ENCODE data around the gene SLC34A3. TPM values are rescaled to one million over a fixed set of nuclear protein-coding genes. Genes with fewer than 3 reads are reported as not detected.

The SLC34A3 gene
- not detected in 2 replicates for total RNA-seq
- long read RNA-seq, result 0 reads

DNA sequence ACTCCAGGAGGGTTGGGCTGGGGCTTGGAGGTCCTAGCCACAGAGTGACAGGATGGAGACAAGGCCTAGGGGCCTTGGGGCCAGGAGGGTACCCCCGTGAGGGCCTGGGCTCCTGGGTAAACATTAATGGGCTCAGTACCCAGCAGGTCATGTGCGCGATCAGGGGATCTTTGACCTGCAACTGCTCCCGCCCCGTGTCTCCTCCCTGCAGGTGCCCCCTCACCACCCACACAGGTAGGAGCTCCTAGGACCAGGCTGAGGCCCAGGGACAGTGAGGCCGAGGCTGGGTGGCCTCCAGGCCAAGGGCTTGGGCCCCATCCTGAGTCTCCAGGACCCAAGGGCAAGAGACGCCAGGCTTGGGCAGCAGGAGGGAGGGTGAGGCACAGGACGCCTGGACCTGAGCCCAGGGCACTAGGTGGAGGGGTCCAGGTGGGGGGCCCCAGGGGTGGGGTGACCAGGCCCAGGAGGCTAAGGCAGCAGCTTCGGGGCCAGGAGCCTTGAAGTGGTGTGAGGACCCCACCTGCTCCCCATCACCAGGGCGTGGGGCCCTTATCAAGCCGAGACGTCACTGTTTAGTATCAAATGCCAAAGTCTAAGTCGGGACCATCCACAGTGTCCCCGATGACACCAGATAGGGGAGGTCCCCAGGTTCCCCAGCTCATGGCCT is at the start of gene SLC34A3:
SLC34A3 (plus strand) TSS at position 197 of the 667 bp plus-strand sequence. CDS start 802 bp downstream, outside the sequence.
- TF ChIP-seq CTCF (conservative IDR thresholded peaks at IDR 0.05), result no peak
- Mint-ChIP-seq H3K4me3 (no peak within 1 kb of the TSS), H3K4me1 (peaks cover 4% of the 10 kb centered on the region), H3K36me3 (ENCODE audit: low read depth) (no peaks in the 10 kb centered on the region), H3K9me3 (no peaks in the 10 kb centered on the region), H3K27me3 (ENCODE audit: low read depth) (peaks cover 3% of the 10 kb centered on the region), H3K27ac (ENCODE audit: unreplicated experiment) (no peak within 1 kb of the TSS)
- DNase-seq (ENCODE audit: low read depth, low spot score), result no peak

GRCh38 chr9:137181680-137182079 is 49.0 kb upstream of the SLC34A3 start:
- Mint-ChIP-seq H3K27me3 (ENCODE audit: low read depth) (peaks cover 5% of the 10 kb centered on the region), H3K9me3 (no peaks in the 10 kb centered on the region), H3K36me3 (ENCODE audit: low read depth) (peaks cover 2% of the 10 kb centered on the region), H3K27ac (ENCODE audit: unreplicated experiment) (no peak overlapping the region), H3K4me1 (peaks cover 2% of the 10 kb centered on the region), H3K4me3 (peak overlapping the region; percentile 58)
- no peak for TF ChIP-seq CTCF (conservative IDR thresholded peaks at IDR 0.05)
- no peak for DNase-seq (ENCODE audit: low read depth, low spot score)

GRCh38 chr9:137182836-137183235 is 47.9 kb upstream of the SLC34A3 start:
- Mint-ChIP-seq H3K27me3 (ENCODE audit: low read depth) (no peaks in the 10 kb centered on the region), H3K4me1 (peaks cover 12% of the 10 kb centered on the region), H3K27ac (ENCODE audit: unreplicated experiment) (no peak overlapping the region)

GRCh38 chr9:137183980-137184595 is 46.6 kb upstream of the SLC34A3 start:
- Mint-ChIP-seq H3K27me3 (ENCODE audit: low read depth) (no peaks in the 10 kb centered on the region), H3K36me3 (ENCODE audit: low read depth) (no peaks in the 10 kb centered on the region), H3K9me3 (no peaks in the 10 kb centered on the region), H3K4me3 (peak overlapping the region; percentile 34), H3K27ac (ENCODE audit: unreplicated experiment) (no peak overlapping the region), H3K4me1 (peaks cover 15% of the 10 kb centered on the region)
- TF ChIP-seq CTCF (conservative IDR thresholded peaks at IDR 0.05), result no peak
- no peak for DNase-seq (ENCODE audit: low read depth, low spot score)

More at GRCh38 chr9:137182836-137183235, 47.9 kb upstream of the SLC34A3 start:
- no peak for DNase-seq (ENCODE audit: low read depth, low spot score)
- Mint-ChIP-seq H3K4me3 (peak overlapping the region; percentile 34), H3K36me3 (ENCODE audit: low read depth) (no peaks in the 10 kb centered on the region), H3K9me3 (no peaks in the 10 kb centered on the region)
- no peak for TF ChIP-seq CTCF (conservative IDR thresholded peaks at IDR 0.05)

DNA sequence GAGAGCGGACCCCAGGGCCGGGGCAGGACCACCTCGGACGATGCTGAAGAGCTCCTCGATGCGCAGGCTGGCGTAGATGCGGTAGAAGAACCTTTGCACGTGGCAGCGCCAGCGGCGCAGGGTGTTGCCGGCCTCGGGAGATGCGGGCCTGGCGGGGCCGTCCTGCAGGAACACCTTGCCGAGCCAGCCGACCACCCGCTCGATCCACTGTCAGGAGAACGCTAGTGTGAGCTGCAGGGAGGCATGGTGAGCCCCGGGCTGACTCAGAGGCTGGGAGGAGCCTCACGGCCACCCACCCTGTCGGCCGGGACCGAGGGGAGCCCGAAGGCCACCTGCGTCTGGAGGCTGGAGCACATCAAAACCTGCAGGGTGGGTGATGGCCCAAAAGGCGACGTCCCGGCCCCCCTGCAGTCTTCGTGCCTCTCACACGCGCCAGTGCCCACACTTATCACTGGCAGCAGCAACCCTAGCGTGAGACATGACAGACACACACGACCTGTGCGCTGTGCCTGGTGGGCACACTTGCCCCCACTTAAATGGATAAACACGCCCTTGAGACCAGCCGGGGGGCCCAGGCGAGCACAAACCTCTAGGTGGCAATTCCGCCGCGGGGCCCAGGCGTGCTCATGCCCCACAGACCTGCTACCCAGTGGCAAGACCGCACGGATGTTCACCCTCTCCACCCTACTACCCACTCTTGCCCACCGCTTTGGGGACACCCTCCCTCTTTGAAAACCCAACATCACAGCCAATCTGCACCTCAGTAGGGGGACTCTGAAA is 45.6 kb upstream of the SLC34A3 start:
- Mint-ChIP-seq H3K4me3 (peak overlapping the region; percentile 27), H3K27ac (ENCODE audit: unreplicated experiment) (no peak overlapping the region), H3K36me3 (ENCODE audit: low read depth) (no peaks in the 10 kb centered on the region), H3K9me3 (no peaks in the 10 kb centered on the region), H3K27me3 (ENCODE audit: low read depth) (no peaks in the 10 kb centered on the region), H3K4me1 (peaks cover 21% of the 10 kb centered on the region)
- DNase-seq (ENCODE audit: low read depth, low spot score), result no peak
- no peak for TF ChIP-seq CTCF (conservative IDR thresholded peaks at IDR 0.05)

All from neural crest cell (in vitro differentiated cells).